HEK293T (cell line): ENCODE data around the gene LSAMP.

Source experiments
- ARNT ChIP-seq: fragments of 450-650 bp; IDR thresholded peaks from 2 replicates; pipeline ENCODE4 v1.6.1; 2017; ENCODE audit warnings: mild to moderate bottlenecking
- BHLHE40 ChIP-seq: fragments of 450-650 bp; IDR thresholded peaks from 2 replicates; pipeline ENCODE4 v1.6.1; 2016; ENCODE audit warnings: mild to moderate bottlenecking, moderate library complexity, borderline replicate concordance
- ELF4 ChIP-seq: fragments of 450-650 bp; IDR thresholded peaks from 2 replicates; pipeline ENCODE4 v1.6.1; 2017; ENCODE audit warnings: antibody characterized with exemption
- FOXK2 ChIP-seq: fragments of 450-650 bp; IDR thresholded peaks from 2 replicates; pipeline ENCODE4 v1.6.1; 2016; ENCODE audit warnings: mild to moderate bottlenecking
- FOXM1 ChIP-seq: fragments of 450-650 bp; IDR thresholded peaks from 2 replicates; pipeline ENCODE4 v1.6.1; 2017; ENCODE audit warnings: mild to moderate bottlenecking, borderline replicate concordance
- L3MBTL2 ChIP-seq: fragments of 450-650 bp; conservative IDR thresholded peaks from 2 replicates; pipeline ENCODE4 v1.6.1; 2016; ENCODE audit warnings: mild to moderate bottlenecking
- LEF1 ChIP-seq: fragments of 450-650 bp; IDR thresholded peaks from 2 replicates; pipeline ENCODE4 v1.6.1; 2017; ENCODE audit warnings: mild to moderate bottlenecking, borderline replicate concordance
- NFRKB ChIP-seq: fragments of 450-650 bp; IDR thresholded peaks from 2 replicates; pipeline ENCODE4 v1.6.1; 2016; ENCODE audit warnings: mild to moderate bottlenecking, moderate library complexity
- PKNOX1 ChIP-seq: fragments of 450-650 bp; IDR thresholded peaks from 2 replicates; pipeline ENCODE4 v1.6.1; 2016
- SP1 ChIP-seq: fragments of 450-650 bp; IDR thresholded peaks from 2 replicates; pipeline ENCODE4 v1.6.1; 2017
- SUZ12 ChIP-seq: fragments of 450-650 bp; IDR thresholded peaks from 2 replicates; pipeline ENCODE4 v1.6.1; 2016; ENCODE audit warnings: mild to moderate bottlenecking
- TARDBP ChIP-seq: fragments of 450-650 bp; IDR thresholded peaks from 2 replicates; pipeline ENCODE4 v1.6.1; 2016
- ZNF384 ChIP-seq: fragments of 450-650 bp; IDR thresholded peaks from 2 replicates; pipeline ENCODE4 v1.6.1; 2016

GRCh38 chr3:115980709-115981108, 464.6 kb downstream of the LSAMP start:
- no peak for TF ChIP-seq SUZ12
- no peak for TF ChIP-seq FOXM1
- no peak for TF ChIP-seq ARNT
- no peak for TF ChIP-seq LEF1
- no peak for TF ChIP-seq SP1
- TF ChIP-seq BHLHE40: no peak
- no peak for TF ChIP-seq PKNOX1
- TF ChIP-seq TARDBP: no peak
- no peak for TF ChIP-seq ZNF384
- TF ChIP-seq FOXK2: no peak
- TF ChIP-seq NFRKB: no peak
- TF ChIP-seq L3MBTL2: no peak
- TF ChIP-seq ELF4: no peak
